ACC112 (cell line): ENCODE data around the gene WDR59.

Experiments used
- H2AFZ ChIP-seq: fragments of 200-600 bp; sonication (generic); one replicate; pipeline ENCODE4 v1.6.0; 2017; ENCODE audit warnings: antibody characterized with exemption, low read length; ENCODE audit not compliant: unreplicated experiment
- H3K27ac ChIP-seq: fragments of 200-600 bp; sonication (generic); 2 replicates; pipeline ENCODE4 v1.5.1; 2014; ENCODE audit warnings: low read depth, mild to moderate bottlenecking, antibody characterized with exemption, low read length, moderate library complexity
- H3K27me3 ChIP-seq: fragments of 200-600 bp; sonication (generic); 2 replicates; pipeline ENCODE4 v1.6.1; 2014; ENCODE audit warnings: mild to moderate bottlenecking, antibody characterized with exemption, low read length, moderate library complexity, mixed read lengths; ENCODE audit not compliant: insufficient read depth
- H3K36me3 ChIP-seq: fragments of 200-600 bp; sonication (generic); 2 replicates; pipeline ENCODE4 v1.6.1; 2016; ENCODE audit warnings: mild to moderate bottlenecking, antibody characterized with exemption, low read length, moderate library complexity, mixed read lengths; ENCODE audit not compliant: insufficient read depth
- H3K4me1 ChIP-seq: fragments of 200-600 bp; sonication (generic); one replicate; pipeline ENCODE4 v1.6.1; 2016; ENCODE audit warnings: low read length, mixed read lengths; ENCODE audit not compliant: insufficient read depth, unreplicated experiment, control insufficient read depth
- H3K4me3 ChIP-seq: fragments of 200-600 bp; sonication (generic); 2 replicates; pipeline ENCODE4 v1.5.1; 2014; ENCODE audit warnings: mild to moderate bottlenecking, low read depth, low read length
- H3K79me2 ChIP-seq: fragments of 200-600 bp; sonication (generic); one replicate; pipeline ENCODE4 v1.6.0; 2016; ENCODE audit warnings: low read length; ENCODE audit not compliant: control insufficient read depth, unreplicated experiment, insufficient read depth

The WDR59 gene

GRCh38 chr16:75011634-75012307 lies 26.8 kb upstream of the WDR59 start:
- peak overlapping the region; percentile 90 for H3K27ac ChIP-seq
- H3K36me3 ChIP-seq: no peaks in the 10 kb centered on the region
- H3K4me1 ChIP-seq: peaks cover 30% of the 10 kb centered on the region
- peaks cover 55% of the 10 kb centered on the region for H3K79me2 ChIP-seq
- peak overlapping the region; percentile 40 for H2AFZ ChIP-seq
- peak overlapping the region; percentile 40 for H3K4me3 ChIP-seq
- no peaks in the 10 kb centered on the region for H3K27me3 ChIP-seq

- H3K4me3 ChIP-seq: no peak overlapping the region
- H2AFZ ChIP-seq: no peak overlapping the region
- no peaks in the 10 kb centered on the region for H3K27me3 ChIP-seq
- no peaks in the 10 kb centered on the region for H3K36me3 ChIP-seq
- peaks cover 30% of the 10 kb centered on the region for H3K4me1 ChIP-seq
- peaks cover 61% of the 10 kb centered on the region for H3K79me2 ChIP-seq
- no peak overlapping the region for H3K27ac ChIP-seq
These were observed 25.5 kb upstream of the WDR59 start for GRCh38 chr16:75010427-75010826.

DNA sequence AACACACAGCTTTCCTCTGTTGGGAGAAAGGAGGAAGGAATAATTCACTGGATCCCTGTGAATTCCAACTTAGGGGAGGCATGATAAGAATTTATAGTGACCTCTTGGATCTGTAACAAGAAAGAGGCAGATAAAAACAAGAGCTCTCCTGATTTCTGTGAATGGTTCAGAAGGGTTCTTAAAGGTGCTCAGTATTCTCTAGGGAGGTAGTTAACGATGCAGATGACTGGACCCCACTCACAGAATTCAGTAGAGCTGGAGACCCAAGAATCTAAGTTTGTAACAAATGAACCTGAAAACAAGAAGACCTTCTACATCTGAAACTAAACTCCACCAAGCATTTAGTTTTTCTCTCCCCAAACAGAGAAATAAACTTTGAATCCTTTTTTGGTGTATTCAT lies 22.5 kb upstream of the WDR59 start:
- Histone ChIP-seq H3K27ac (no peak overlapping the region), H3K79me2 (peaks cover 61% of the 10 kb centered on the region), H3K27me3 (no peaks in the 10 kb centered on the region), H3K36me3 (no peaks in the 10 kb centered on the region), H3K4me1 (peaks cover 29% of the 10 kb centered on the region), H2AFZ (no peak overlapping the region), H3K4me3 (no peak overlapping the region)

DNA sequence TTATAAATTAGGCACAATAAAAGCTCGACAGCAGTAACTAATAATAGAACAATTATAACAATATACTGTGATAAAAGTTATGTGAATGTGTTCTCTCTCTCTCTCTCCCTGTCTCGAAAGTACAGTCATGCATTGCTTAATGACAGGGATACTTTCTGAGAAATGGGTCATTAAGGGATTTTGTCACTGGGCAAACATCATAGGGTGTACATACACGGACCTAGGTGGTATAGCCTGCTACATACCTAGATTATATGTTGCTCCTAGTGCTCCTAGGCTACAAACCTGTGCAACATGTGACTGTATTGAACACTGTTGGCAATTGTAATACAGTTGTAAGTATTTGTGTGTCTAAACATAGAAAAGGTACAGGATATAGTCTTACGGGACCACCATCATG lies 20.8 kb upstream of the WDR59 start:
- peaks cover 26% of the 10 kb centered on the region for H3K4me1 ChIP-seq
- no peak overlapping the region for H2AFZ ChIP-seq
- H3K79me2 ChIP-seq: peaks cover 69% of the 10 kb centered on the region
- no peaks in the 10 kb centered on the region for H3K36me3 ChIP-seq
- no peak overlapping the region for H3K4me3 ChIP-seq
- H3K27me3 ChIP-seq: no peaks in the 10 kb centered on the region
- no peak overlapping the region for H3K27ac ChIP-seq

DNA sequence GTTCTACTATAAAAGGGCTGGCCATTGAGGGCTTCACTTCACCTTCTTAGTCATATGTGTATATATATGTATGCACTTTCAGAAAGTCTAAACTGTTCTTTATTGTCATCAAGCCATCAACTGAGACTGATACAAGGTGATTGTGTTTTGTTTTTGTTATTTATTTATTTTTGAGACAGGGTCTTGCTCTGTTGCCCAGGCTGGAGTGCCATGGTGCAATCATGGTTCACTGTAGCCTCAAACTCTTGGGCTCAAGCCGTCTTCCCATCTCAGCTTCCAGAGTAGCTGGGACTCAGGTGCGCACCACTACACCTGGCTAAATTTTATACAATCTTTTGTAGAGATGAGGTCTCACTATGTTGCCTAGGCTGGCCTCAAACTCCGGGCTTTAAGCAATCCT lies 19.5 kb upstream of the WDR59 start:
- H3K4me3 ChIP-seq: no peak overlapping the region
- H3K27me3 ChIP-seq: no peaks in the 10 kb centered on the region
- H2AFZ ChIP-seq: no peak overlapping the region
- peaks cover 75% of the 10 kb centered on the region for H3K79me2 ChIP-seq
- no peaks in the 10 kb centered on the region for H3K36me3 ChIP-seq
- H3K4me1 ChIP-seq: peaks cover 19% of the 10 kb centered on the region
- H3K27ac ChIP-seq: no peak overlapping the region

GRCh38 chr16:75003931-75004330 lies 19.0 kb upstream of the WDR59 start:
- Histone ChIP-seq H3K79me2 (peaks cover 72% of the 10 kb centered on the region), H2AFZ (no peak overlapping the region), H3K4me1 (peaks cover 19% of the 10 kb centered on the region), H3K36me3 (no peaks in the 10 kb centered on the region), H3K27ac (no peak overlapping the region), H3K27me3 (no peaks in the 10 kb centered on the region), H3K4me3 (no peak overlapping the region)

- Histone ChIP-seq H3K4me3 (no peak overlapping the region), H3K79me2 (peaks cover 65% of the 10 kb centered on the region), H3K4me1 (peaks cover 19% of the 10 kb centered on the region), H2AFZ (no peak overlapping the region), H3K36me3 (no peaks in the 10 kb centered on the region), H3K27ac (no peak overlapping the region), H3K27me3 (no peaks in the 10 kb centered on the region)
These were observed 17.6 kb upstream of the WDR59 start for GRCh38 chr16:75002474-75002873.

- Histone ChIP-seq H3K4me1 (peaks cover 19% of the 10 kb centered on the region), H3K79me2 (peaks cover 56% of the 10 kb centered on the region), H3K27me3 (no peaks in the 10 kb centered on the region), H3K27ac (no peak overlapping the region), H2AFZ (peak overlapping the region; percentile 31), H3K36me3 (no peaks in the 10 kb centered on the region), H3K4me3 (peak overlapping the region; percentile 80)
These were observed 15.7 kb upstream of the WDR59 start for GRCh38 chr16:75000481-75001081.

DNA sequence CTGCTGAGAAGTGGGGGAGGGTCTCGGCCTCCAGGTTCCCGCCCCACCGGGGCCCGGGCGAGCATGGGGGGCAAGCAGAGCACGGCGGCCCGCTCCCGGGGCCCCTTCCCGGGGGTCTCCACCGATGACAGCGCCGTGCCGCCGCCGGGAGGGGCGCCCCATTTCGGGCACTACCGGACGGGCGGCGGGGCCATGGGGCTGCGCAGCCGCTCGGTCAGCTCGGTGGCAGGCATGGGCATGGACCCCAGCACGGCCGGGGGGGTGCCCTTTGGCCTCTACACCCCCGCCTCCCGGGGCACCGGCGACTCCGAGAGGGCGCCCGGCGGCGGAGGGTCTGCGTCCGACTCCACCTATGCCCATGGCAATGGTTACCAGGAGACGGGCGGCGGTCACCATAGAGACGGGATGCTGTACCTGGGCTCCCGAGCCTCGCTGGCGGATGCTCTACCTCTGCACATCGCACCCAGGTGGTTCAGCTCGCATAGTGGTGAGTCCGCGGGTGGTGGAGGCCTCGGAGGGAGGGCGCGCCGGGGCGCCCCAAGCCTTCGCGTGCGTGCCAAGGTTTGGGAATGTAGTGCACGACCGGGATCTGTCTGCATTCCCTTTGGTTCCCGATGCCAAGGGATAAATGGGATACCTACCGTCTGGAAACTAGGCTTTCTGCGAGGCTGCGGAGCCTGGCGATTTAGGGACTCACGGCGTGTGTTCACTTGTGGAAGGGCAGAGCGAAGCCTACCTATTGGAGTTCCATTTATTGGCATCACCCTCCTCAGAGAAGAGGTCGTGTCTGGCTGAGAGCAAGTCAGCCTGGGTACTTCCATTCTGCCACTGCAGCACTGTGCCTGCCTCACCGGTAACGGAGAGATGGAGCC lies 14.9 kb upstream of the WDR59 start:
- no peaks in the 10 kb centered on the region for H3K27me3 ChIP-seq
- H3K79me2 ChIP-seq: peaks cover 51% of the 10 kb centered on the region
- peak overlapping the region; percentile 80 for H3K4me3 ChIP-seq
- peak overlapping the region; percentile 53 for H2AFZ ChIP-seq
- no peak overlapping the region for H3K27ac ChIP-seq
- no peaks in the 10 kb centered on the region for H3K36me3 ChIP-seq
- peaks cover 19% of the 10 kb centered on the region for H3K4me1 ChIP-seq

- H3K36me3 ChIP-seq: no peaks in the 10 kb centered on the region
- H3K27ac ChIP-seq: no peak overlapping the region
- peaks cover 19% of the 10 kb centered on the region for H3K4me1 ChIP-seq
- peak overlapping the region; percentile 53 for H2AFZ ChIP-seq
- peak overlapping the region; percentile 80 for H3K4me3 ChIP-seq
- no peaks in the 10 kb centered on the region for H3K27me3 ChIP-seq
- H3K79me2 ChIP-seq: peaks cover 46% of the 10 kb centered on the region
These were observed 14.3 kb upstream of the WDR59 start for GRCh38 chr16:74999219-74999608.
